ENCODE measurements around the gene MYRFL. TPM values are rescaled to one million over a fixed set of nuclear protein-coding genes. Genes with fewer than 3 reads are reported as not detected.

Gene MYRFL
- total RNA-seq, 1 donor from 2014 or later, result 0.20 TPM

DNA sequence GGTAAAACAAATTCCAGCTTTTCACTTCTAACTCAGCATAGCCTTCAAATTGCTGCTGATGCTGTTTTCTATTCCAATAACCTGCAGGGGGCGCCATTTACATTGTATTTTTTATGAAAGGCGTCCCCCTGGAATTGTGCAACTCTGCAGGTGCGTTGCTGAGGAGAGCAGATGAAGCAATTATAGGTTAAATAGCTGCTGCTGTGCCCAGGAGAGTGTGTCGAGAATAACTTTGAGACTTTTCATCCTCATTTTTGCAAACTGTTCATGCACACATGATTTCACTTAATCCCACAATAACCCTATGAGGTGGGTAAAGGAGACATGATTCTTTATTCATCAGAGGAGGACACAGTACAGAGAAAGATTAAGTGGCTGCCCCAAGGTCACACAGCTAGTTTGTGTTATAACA lies 75.7 kb downstream of the MYRFL start:
- Mint-ChIP-seq H3K27me3 (ENCODE audit: low read depth, unreplicated experiment) (no peaks in the 10 kb centered on the region), H3K4me1 (ENCODE audit: low read depth, unreplicated experiment) (peaks cover 60% of the 10 kb centered on the region), H3K9me3 (ENCODE audit: unreplicated experiment) (no peaks in the 10 kb centered on the region), H3K27ac (ENCODE audit: unreplicated experiment) (no peak overlapping the region), H3K36me3 (ENCODE audit: low read depth, unreplicated experiment) (no peaks in the 10 kb centered on the region), H3K4me3 (ENCODE audit: unreplicated experiment) (no peak overlapping the region)
- Histone ChIP-seq H3K9me3 (ENCODE audit: insufficient read depth, low read depth, low read length) (no peaks in the 10 kb centered on the region), H3K4me2 (ENCODE audit: low read length) (no peak overlapping the region), H3K4me1 (ENCODE audit: insufficient read depth, low read length) (peaks cover 14% of the 10 kb centered on the region), H3K27ac (ENCODE audit: low read depth, low read length) (no peak overlapping the region), H4K20me1 (ENCODE audit: insufficient read depth, low read length) (no peaks in the 10 kb centered on the region), H2AFZ (ENCODE audit: low read depth, low read length) (no peak overlapping the region), H3K79me2 (ENCODE audit: insufficient read depth, low read length) (no peaks in the 10 kb centered on the region), H3K27me3 (ENCODE audit: insufficient read depth, low read length) (no peaks in the 10 kb centered on the region), H3K4me3 (ENCODE audit: insufficient read depth, low read depth, low read length) (no peak overlapping the region), H3K9ac (ENCODE audit: low read length) (no peak overlapping the region), H3K36me3 (ENCODE audit: insufficient read depth, low read length) (no peaks in the 10 kb centered on the region)
- DNase-seq (ENCODE audit: low read depth) (peak; percentile 38), FAIRE-seq (no peak)
- TF ChIP-seq, protein P1, sequence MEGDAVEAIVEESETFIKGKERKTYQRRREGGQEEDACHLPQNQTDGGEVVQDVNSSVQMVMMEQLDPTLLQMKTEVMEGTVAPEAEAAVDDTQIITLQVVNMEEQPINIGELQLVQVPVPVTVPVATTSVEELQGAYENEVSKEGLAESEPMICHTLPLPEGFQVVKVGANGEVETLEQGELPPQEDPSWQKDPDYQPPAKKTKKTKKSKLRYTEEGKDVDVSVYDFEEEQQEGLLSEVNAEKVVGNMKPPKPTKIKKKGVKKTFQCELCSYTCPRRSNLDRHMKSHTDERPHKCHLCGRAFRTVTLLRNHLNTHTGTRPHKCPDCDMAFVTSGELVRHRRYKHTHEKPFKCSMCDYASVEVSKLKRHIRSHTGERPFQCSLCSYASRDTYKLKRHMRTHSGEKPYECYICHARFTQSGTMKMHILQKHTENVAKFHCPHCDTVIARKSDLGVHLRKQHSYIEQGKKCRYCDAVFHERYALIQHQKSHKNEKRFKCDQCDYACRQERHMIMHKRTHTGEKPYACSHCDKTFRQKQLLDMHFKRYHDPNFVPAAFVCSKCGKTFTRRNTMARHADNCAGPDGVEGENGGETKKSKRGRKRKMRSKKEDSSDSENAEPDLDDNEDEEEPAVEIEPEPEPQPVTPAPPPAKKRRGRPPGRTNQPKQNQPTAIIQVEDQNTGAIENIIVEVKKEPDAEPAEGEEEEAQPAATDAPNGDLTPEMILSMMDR (IDR thresholded peaks at IDR 0.05; ENCODE audit: insufficient read depth, low read depth, low read length), result peak; percentile 77
- TF ChIP-seq EZH2 (IDR thresholded peaks at IDR 0.05; ENCODE audit: insufficient read depth, low read length), result no peak

DNA sequence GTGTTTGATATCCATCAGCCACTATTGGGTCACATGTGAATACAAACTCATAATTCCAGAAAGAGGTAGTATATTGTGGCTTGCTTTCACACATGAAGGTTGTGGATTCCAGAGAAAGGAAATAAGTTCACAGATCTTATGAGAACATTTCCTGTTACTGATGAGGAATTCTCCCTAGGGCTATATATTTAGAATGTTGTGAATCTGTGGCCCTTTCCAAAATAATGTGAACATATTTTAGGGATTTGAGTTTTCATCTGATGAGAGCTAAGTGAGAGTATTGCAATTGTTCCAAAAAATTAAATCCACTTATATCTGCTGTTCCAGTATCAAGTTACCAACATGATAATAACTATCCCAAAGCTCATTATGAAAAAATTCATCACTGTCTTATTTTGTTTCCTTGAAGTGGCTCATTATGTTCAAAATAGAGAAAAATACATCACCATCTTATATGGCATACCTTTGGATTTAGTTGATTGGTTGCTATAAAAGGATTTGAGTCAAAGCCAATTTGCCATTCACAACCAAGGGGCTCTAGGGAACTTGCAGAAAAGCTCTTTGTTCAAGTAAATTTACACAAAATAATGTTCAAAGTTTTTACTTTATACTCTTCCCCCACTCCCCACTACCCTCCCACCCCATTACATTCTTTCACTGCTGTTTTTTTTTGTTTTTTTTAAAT lies 76.3 kb downstream of the MYRFL start:
- no peaks in the 10 kb centered on the region for H3K27me3 Mint-ChIP-seq (ENCODE audit: low read depth, unreplicated experiment)
- peaks cover 60% of the 10 kb centered on the region for H3K4me1 Mint-ChIP-seq (ENCODE audit: low read depth, unreplicated experiment)

More for the DNA sequence above, 76.3 kb downstream of the MYRFL start:
- no peak overlapping the region for H3K4me3 Mint-ChIP-seq (ENCODE audit: unreplicated experiment)
- no peaks in the 10 kb centered on the region for H3K27me3 ChIP-seq (ENCODE audit: insufficient read depth, low read length)
- no peaks in the 10 kb centered on the region for H3K36me3 Mint-ChIP-seq (ENCODE audit: low read depth, unreplicated experiment)
- no peaks in the 10 kb centered on the region for H4K20me1 ChIP-seq (ENCODE audit: insufficient read depth, low read length)
- FAIRE-seq (no peak), DNase-seq (ENCODE audit: low read depth) (no peak)
- no peak overlapping the region for H3K27ac Mint-ChIP-seq (ENCODE audit: unreplicated experiment)
- no peak overlapping the region for H3K27ac ChIP-seq (ENCODE audit: low read depth, low read length)
- H3K9me3 ChIP-seq (ENCODE audit: insufficient read depth, low read depth, low read length), result no peaks in the 10 kb centered on the region
- TF ChIP-seq, protein P1 (IDR thresholded peaks at IDR 0.05; ENCODE audit: insufficient read depth, low read depth, low read length), result no peak
- TF ChIP-seq EZH2 (IDR thresholded peaks at IDR 0.05; ENCODE audit: insufficient read depth, low read length), result no peak
- peaks cover 14% of the 10 kb centered on the region for H3K4me1 ChIP-seq (ENCODE audit: insufficient read depth, low read length)
- no peaks in the 10 kb centered on the region for H3K9me3 Mint-ChIP-seq (ENCODE audit: unreplicated experiment)
- H3K36me3 ChIP-seq (ENCODE audit: insufficient read depth, low read length), result no peaks in the 10 kb centered on the region
- no peak overlapping the region for H2AFZ ChIP-seq (ENCODE audit: low read depth, low read length)
- H3K4me2 ChIP-seq (ENCODE audit: low read length), result no peak overlapping the region
- H3K9ac ChIP-seq (ENCODE audit: low read length), result no peak overlapping the region
- H3K4me3 ChIP-seq (ENCODE audit: insufficient read depth, low read depth, low read length), result no peak overlapping the region
- H3K79me2 ChIP-seq (ENCODE audit: insufficient read depth, low read length), result no peaks in the 10 kb centered on the region

Data from astrocyte (in vitro differentiated cells and primary cell).